Measurements from ENCODE around the gene RNF123. TPM values are rescaled to one million over a fixed set of nuclear protein-coding genes. Genes with fewer than 3 reads are reported as not detected.

The RNF123 gene
- total and polyA plus RNA-seq, 2 donors (not counting 1 experiment from before 2014, with no cell fraction given), result 51.8 to 69.0 TPM

DNA sequence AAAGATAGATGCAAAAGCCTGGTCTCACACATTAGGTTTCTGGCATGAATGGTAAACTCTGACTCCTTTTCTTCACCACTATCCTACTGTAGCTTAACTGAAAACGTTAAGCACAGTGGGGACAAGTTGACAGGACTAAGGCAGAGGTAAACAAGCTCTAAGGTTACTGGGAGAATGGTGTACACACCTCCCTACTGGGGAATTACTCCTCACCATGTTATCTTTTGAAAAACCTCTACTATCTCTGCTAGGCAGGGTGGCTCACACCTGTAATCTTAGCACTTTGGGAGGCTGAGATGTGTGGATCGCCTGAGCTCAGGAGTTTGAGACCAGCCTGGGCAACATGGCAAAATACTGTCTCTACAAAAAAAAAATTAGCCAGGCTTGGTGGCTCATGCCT is 67.8 kb downstream of the RNF123 start:
- Histone ChIP-seq H3K79me2 (ENCODE audit: control insufficient read depth, insufficient read depth, low read length) (peaks cover 100% of the 10 kb centered on the region), H3K9ac (ENCODE audit: low read length) (no peak overlapping the region), H4K20me1 (ENCODE audit: control insufficient read depth, insufficient read depth, low read length, poor library complexity, severe bottlenecking) (peaks cover 90% of the 10 kb centered on the region), H3K4me3 (ENCODE audit: control extremely low read depth in 1 of 5, extremely low read depth in 1 of 5, insufficient read depth in 1 of 5, low read depth in 2 of 5, low read length in 4 of 5) (no peak overlapping the region), H3K9me3 (ENCODE audit: control extremely low read depth in 1 of 3, control insufficient read depth in 2 of 3, insufficient read depth in 1 of 3, low read length in 2 of 3) (no peaks in the 10 kb centered on the region), H3K4me1 (ENCODE audit: control insufficient read depth in 2 of 2, insufficient read depth in 2 of 2, low read length in 2 of 2) (peaks cover 0 to 4% of the 10 kb centered on the region in 2 donors), H3K27ac (ENCODE audit: low read length in 2 of 2) (no peak overlapping the region), H2AFZ (ENCODE audit: insufficient read depth, low read depth, low read length, poor library complexity, severe bottlenecking) (no peak overlapping the region), H3K36me3 (replicated peaks in 1 of 2; ENCODE audit: control extremely low read depth in 1 of 2, control insufficient read depth in 1 of 2, extremely low read depth in 1 of 2, insufficient read depth in 2 of 2, low read length in 1 of 2) (peaks cover 5 to 17% of the 10 kb centered on the region in 2 experiments), H3K4me2 (replicated peaks; ENCODE audit: low read depth, low read length, poor library complexity, severe bottlenecking) (no peak overlapping the region), H3K27me3 (replicated peaks in 1 of 4; ENCODE audit: control extremely low read depth in 1 of 4, control insufficient read depth in 3 of 4, insufficient read depth in 4 of 4, low read length in 3 of 4) (no peaks in the 10 kb centered on the region)
- POLR2A ChIA-PET, result no interaction called here
- ATAC-seq (ENCODE audit: low read depth), result no peak
- Mint-ChIP-seq H3K4me3 (no peak overlapping the region), H3K27me3 (no peaks in the 10 kb centered on the region), H3K9me3 (ENCODE audit: insufficient read depth) (no peaks in the 10 kb centered on the region), H3K4me1 (peaks cover 32% of the 10 kb centered on the region), H3K27ac (no peak overlapping the region)
- no peak for TF ChIP-seq EZH2 (IDR thresholded peaks at IDR 0.05; ENCODE audit: borderline replicate concordance, insufficient read depth, low read depth, low read length, poor library complexity, severe bottlenecking)
- TF ChIP-seq, protein P1, sequence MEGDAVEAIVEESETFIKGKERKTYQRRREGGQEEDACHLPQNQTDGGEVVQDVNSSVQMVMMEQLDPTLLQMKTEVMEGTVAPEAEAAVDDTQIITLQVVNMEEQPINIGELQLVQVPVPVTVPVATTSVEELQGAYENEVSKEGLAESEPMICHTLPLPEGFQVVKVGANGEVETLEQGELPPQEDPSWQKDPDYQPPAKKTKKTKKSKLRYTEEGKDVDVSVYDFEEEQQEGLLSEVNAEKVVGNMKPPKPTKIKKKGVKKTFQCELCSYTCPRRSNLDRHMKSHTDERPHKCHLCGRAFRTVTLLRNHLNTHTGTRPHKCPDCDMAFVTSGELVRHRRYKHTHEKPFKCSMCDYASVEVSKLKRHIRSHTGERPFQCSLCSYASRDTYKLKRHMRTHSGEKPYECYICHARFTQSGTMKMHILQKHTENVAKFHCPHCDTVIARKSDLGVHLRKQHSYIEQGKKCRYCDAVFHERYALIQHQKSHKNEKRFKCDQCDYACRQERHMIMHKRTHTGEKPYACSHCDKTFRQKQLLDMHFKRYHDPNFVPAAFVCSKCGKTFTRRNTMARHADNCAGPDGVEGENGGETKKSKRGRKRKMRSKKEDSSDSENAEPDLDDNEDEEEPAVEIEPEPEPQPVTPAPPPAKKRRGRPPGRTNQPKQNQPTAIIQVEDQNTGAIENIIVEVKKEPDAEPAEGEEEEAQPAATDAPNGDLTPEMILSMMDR (IDR thresholded peaks at IDR 0.05), result no peak
- no CpG with 5 or more reads among the region's 2 CpGs for WGBS (ENCODE audit: insufficient coverage)
- intact Hi-C loops (cut with micrococcal nuclease), result no loop called here
- DNase-seq, result no peak
- CTCF ChIA-PET, result no interaction called here

DNA sequence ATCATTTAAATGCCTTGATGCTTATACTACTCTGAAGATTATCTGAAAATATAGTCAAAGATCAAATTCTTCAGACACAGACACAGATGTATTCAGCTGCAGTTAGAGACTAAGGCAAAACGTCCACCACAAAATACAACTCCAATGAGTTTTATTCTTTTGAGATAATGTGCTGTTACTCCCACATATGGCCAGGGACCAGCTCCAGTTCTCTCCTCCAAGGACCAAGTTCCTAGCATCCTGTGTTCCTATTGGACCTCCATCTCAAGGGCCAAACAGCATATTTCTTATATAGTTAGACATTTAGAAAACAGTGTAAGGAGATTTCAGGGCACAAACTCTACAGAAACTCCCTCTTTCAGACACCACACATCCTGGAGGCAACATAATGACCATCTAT is 69.9 kb downstream of the RNF123 start:
- no peaks in the 10 kb centered on the region for H3K9me3 ChIP-seq (ENCODE audit: control extremely low read depth in 1 of 3, control insufficient read depth in 2 of 3, insufficient read depth in 1 of 3, low read length in 2 of 3)
- H3K4me1 Mint-ChIP-seq, result peaks cover 25% of the 10 kb centered on the region
- H2AFZ ChIP-seq (ENCODE audit: insufficient read depth, low read depth, low read length, poor library complexity, severe bottlenecking), result no peak overlapping the region
- no peak overlapping the region for H3K27ac ChIP-seq (ENCODE audit: low read length in 2 of 2)
- no peak overlapping the region for H3K4me3 Mint-ChIP-seq
- H3K79me2 ChIP-seq (ENCODE audit: control insufficient read depth, insufficient read depth, low read length), result peaks cover 98% of the 10 kb centered on the region
- H3K9me3 Mint-ChIP-seq (ENCODE audit: insufficient read depth), result no peaks in the 10 kb centered on the region
- TF ChIP-seq, protein P1 (IDR thresholded peaks at IDR 0.05), result no peak
- no peak for TF ChIP-seq EZH2 (IDR thresholded peaks at IDR 0.05; ENCODE audit: borderline replicate concordance, insufficient read depth, low read depth, low read length, poor library complexity, severe bottlenecking)
- no peaks in the 10 kb centered on the region for H3K27me3 ChIP-seq (replicated peaks in 1 of 4; ENCODE audit: control extremely low read depth in 1 of 4, control insufficient read depth in 3 of 4, insufficient read depth in 4 of 4, low read length in 3 of 4)
- H4K20me1 ChIP-seq (ENCODE audit: control insufficient read depth, insufficient read depth, low read length, poor library complexity, severe bottlenecking), result peaks cover 85% of the 10 kb centered on the region
- ChIA-PET CTCF (no interaction called here), POLR2A (no interaction called here)
- H3K27ac Mint-ChIP-seq, result no peak overlapping the region
- ATAC-seq (ENCODE audit: low read depth) (no peak), DNase-seq (no peak)
- H3K36me3 ChIP-seq (replicated peaks in 1 of 2; ENCODE audit: control extremely low read depth in 1 of 2, control insufficient read depth in 1 of 2, extremely low read depth in 1 of 2, insufficient read depth in 2 of 2, low read length in 1 of 2), result peaks cover 4 to 14% of the 10 kb centered on the region in 2 experiments
- H3K4me3 ChIP-seq (ENCODE audit: control extremely low read depth in 1 of 5, extremely low read depth in 1 of 5, insufficient read depth in 1 of 5, low read depth in 2 of 5, low read length in 4 of 5), result no peak overlapping the region
- no CpG with 5 or more reads among the region's 1 CpG for WGBS (ENCODE audit: insufficient coverage)
- H3K9ac ChIP-seq (ENCODE audit: low read length), result no peak overlapping the region
- peaks cover 0 to 4% of the 10 kb centered on the region in 2 donors for H3K4me1 ChIP-seq (ENCODE audit: control insufficient read depth in 2 of 2, insufficient read depth in 2 of 2, low read length in 2 of 2)
- no peak overlapping the region for H3K4me2 ChIP-seq (replicated peaks; ENCODE audit: low read depth, low read length, poor library complexity, severe bottlenecking)
- intact Hi-C loops (cut with micrococcal nuclease), result no loop called here
- no peaks in the 10 kb centered on the region for H3K27me3 Mint-ChIP-seq
